Endothelial cell of umbilical vein (primary cell): ENCODE measurements around the gene BRAT1. TPM values are rescaled to one million over a fixed set of nuclear protein-coding genes. Genes with fewer than 3 reads are reported as not detected.

Source experiments
- BruUV-seq: library from RNA; stranded (reverse); fragments of 400-500 nt; replicated peaks from 2 replicates; lab custom pipeline; 2021; lab: Mats Ljungman, UMichigan
- CTCF ChIA-PET: fragments of 300-600, 350-600 bp; sonication (Branson Sonifier 250); formaldehyde crosslinking; loops from one replicate; lab custom pipeline; 2021; ENCODE audit warnings: antibody characterized with exemption, inconsistent platforms; lab: Charles Lee
- POLR2A ChIA-PET: fragments of 300-600, 350-600 bp; sonication (Branson Sonifier 250); formaldehyde crosslinking; loops from one replicate; lab custom pipeline; 2021; ENCODE audit warnings: antibody characterized with exemption, inconsistent platforms; lab: Charles Lee
- DNase-seq: peaks from one replicate; pipeline ENCODE4 v3.0.0-alpha.2; 2011; ENCODE audit warnings: low read depth, low spot score
- FAIRE-seq: peaks from 2 replicates; lab custom pipeline; 2011; peaks lifted over from hg19 to GRCh38; lab: Jason Lieb, UNC
- H2AFZ ChIP-seq: 2 replicates; pipeline ENCODE4 v1.6.0; 2012; ENCODE audit warnings: low read depth, low read length, control low read depth, inconsistent platforms
- H3K27ac ChIP-seq: 2 replicates; pipeline ENCODE4 v1.5.1; 2011; ENCODE audit warnings: low read depth, mild to moderate bottlenecking, control low read depth, low read length, moderate library complexity; ENCODE audit not compliant: insufficient read depth
- H3K27me3 ChIP-seq, 2 experiments: 2 replicates each; pipeline versions ENCODE4 v1.6.0 to v1.6.1; 2011; ENCODE audit warnings: low read length in 2 of 2, mixed read lengths in 1 of 2; ENCODE audit not compliant: control insufficient read depth in 2 of 2, insufficient read depth in 2 of 2
- H3K36me3 ChIP-seq, 2 experiments: 2 replicates in 1 of 2; 3 replicates in 1 of 2; pipeline ENCODE4 v1.5.1; 2011; ENCODE audit warnings: low read length in 2 of 2, mild to moderate bottlenecking in 1 of 2, moderate library complexity in 1 of 2; ENCODE audit not compliant: control insufficient read depth in 2 of 2, insufficient read depth in 2 of 2; ENCODE audit errors: extremely low read depth in 1 of 2
- H3K4me1 ChIP-seq: 3 replicates; pipeline ENCODE4 v1.5.1; 2011; ENCODE audit warnings: mild to moderate bottlenecking, low read length; ENCODE audit not compliant: control insufficient read depth, insufficient read depth; ENCODE audit errors: extremely low read depth
- H3K4me2 ChIP-seq: 2 replicates; pipeline ENCODE4 v1.6.1; 2011; ENCODE audit warnings: low read length, control low read depth, mixed read lengths; ENCODE audit not compliant: insufficient read depth
- H3K4me3 ChIP-seq, 3 experiments: fragments of 200-600 bp in 1 of 3; sonication (generic), shearing (Covaris generic) in 1 of 3; replicated peaks in 1 of 3; 2 replicates each; pipeline ENCODE4 v1.5.1; 2011 to 2016; ENCODE audit warnings: control low read depth in 3 of 3, low read length in 3 of 3, mild to moderate bottlenecking in 2 of 3, inconsistent platforms in 1 of 3, low read depth in 1 of 3, moderate library complexity in 1 of 3; ENCODE audit not compliant: insufficient read depth in 1 of 3
- H3K79me2 ChIP-seq: 2 replicates; pipeline ENCODE4 v1.6.0; 2012; ENCODE audit warnings: low read length, inconsistent platforms; ENCODE audit not compliant: control insufficient read depth, insufficient read depth
- H3K9ac ChIP-seq: replicated peaks from 2 replicates; pipeline ENCODE3; 2011; ENCODE audit warnings: low read length, control low read depth; ENCODE audit not compliant: insufficient read depth; ENCODE audit errors: extremely low read depth
- H3K9me1 ChIP-seq: replicated peaks from 3 replicates; pipeline ENCODE4 v1.6.0; 2011; ENCODE audit warnings: mild to moderate bottlenecking, low read length; ENCODE audit not compliant: control insufficient read depth, insufficient read depth; ENCODE audit errors: extremely low read depth
- H3K9me3 ChIP-seq: replicated peaks from 2 replicates; pipeline ENCODE4 v1.5.1; 2012; ENCODE audit warnings: low read length, inconsistent platforms; ENCODE audit not compliant: control insufficient read depth, insufficient read depth
- H4K20me1 ChIP-seq: replicated peaks from 2 replicates; pipeline ENCODE3; 2011; ENCODE audit warnings: mild to moderate bottlenecking, low read length; ENCODE audit not compliant: control insufficient read depth, insufficient read depth; ENCODE audit errors: extremely low read depth
- EZH2 ChIP-seq: IDR thresholded peaks from 2 replicates; pipeline ENCODE4 v1.6.1; 2012; ENCODE audit warnings: borderline replicate concordance, low read depth, mild to moderate bottlenecking, moderate library complexity, low read length, inconsistent platforms; ENCODE audit not compliant: severe bottlenecking
- FOS ChIP-seq: IDR thresholded peaks from 2 replicates; pipeline ENCODE4 v1.6.1; 2011; ENCODE audit warnings: mild to moderate bottlenecking, low read length, moderate library complexity, borderline replicate concordance; ENCODE audit not compliant: insufficient read depth
- GATA2 ChIP-seq: IDR thresholded peaks from 2 replicates; pipeline ENCODE4 v1.7.0; 2011; ENCODE audit warnings: low read depth, mild to moderate bottlenecking, moderate library complexity, mixed read lengths, low read length; ENCODE audit not compliant: insufficient read length, insufficient read depth
- POLR2A ChIP-seq: IDR thresholded peaks from 2 replicates; pipeline ENCODE4 v1.6.1; 2012; ENCODE audit warnings: low read depth, mild to moderate bottlenecking, control low read depth, low read length
- POLR2AphosphoS5 ChIP-seq: IDR thresholded peaks from 2 replicates; pipeline ENCODE4 v1.6.1; 2012; ENCODE audit warnings: low read depth, mild to moderate bottlenecking, control low read depth, low read length, moderate library complexity; ENCODE audit not compliant: insufficient read depth
- dilution Hi-C: fragments of 300-500 bp; cut with MboI; formaldehyde crosslinking; loops from one replicate; pipeline ENCODE4 v1.15.0; 2019; ENCODE audit warnings: low sequenced_read_pairs; ENCODE audit not compliant: extremely low pct_ligation_motif_present
- intact Hi-C: fragments of 100-400 bp; cut with micrococcal nuclease; formaldehyde crosslinking; loops from one replicate; pipeline ENCODE4 v1.10.0; 2022
- polyA plus RNA-seq, 4 experiments: library from polyadenylated mRNA; depleted of rRNA in 3 of 4; stranded (reverse) in 3 of 4; unstranded in 1 of 4; fragments of >200 nt; gene quantifications; 2 replicates each; pipeline versions ENCODE4 v1.2.1 to v1.2.3, GENCODE V29; 2011 to 2012; ENCODE audit warnings: missing spikeins in 1 of 4
- total RNA-seq: library from RNA; stranded (reverse); gene quantifications from 2 replicates; pipeline ENCODE4 v1.2.3, GENCODE V29; 2021
- TF ChIP-seq, protein P1 (sequence below): IDR thresholded peaks from 2 replicates; pipeline ENCODE4 v1.6.1; 2011; ENCODE audit not compliant: insufficient read depth, insufficient read length
- TF ChIP-seq, protein P2 (sequence below), 2 donors: IDR thresholded peaks; 1 replicate in 1 of 2; 2 replicates in 1 of 2; pipeline ENCODE4 v1.5.1; 2011; ENCODE audit warnings: low read length in 2 of 2, mild to moderate bottlenecking in 2 of 2, moderate library complexity in 2 of 2, control low read depth in 1 of 2, inconsistent platforms in 1 of 2, low read depth in 1 of 2; ENCODE audit not compliant: insufficient read depth in 1 of 2; ENCODE audit errors: extremely low read depth in 1 of 2

BRAT1 gene
- total and polyA plus RNA-seq, 2 donors (not counting 3 experiments of a cell fraction or from before 2014, with no cell fraction given) = 31.1 to 31.6 TPM

DNA sequence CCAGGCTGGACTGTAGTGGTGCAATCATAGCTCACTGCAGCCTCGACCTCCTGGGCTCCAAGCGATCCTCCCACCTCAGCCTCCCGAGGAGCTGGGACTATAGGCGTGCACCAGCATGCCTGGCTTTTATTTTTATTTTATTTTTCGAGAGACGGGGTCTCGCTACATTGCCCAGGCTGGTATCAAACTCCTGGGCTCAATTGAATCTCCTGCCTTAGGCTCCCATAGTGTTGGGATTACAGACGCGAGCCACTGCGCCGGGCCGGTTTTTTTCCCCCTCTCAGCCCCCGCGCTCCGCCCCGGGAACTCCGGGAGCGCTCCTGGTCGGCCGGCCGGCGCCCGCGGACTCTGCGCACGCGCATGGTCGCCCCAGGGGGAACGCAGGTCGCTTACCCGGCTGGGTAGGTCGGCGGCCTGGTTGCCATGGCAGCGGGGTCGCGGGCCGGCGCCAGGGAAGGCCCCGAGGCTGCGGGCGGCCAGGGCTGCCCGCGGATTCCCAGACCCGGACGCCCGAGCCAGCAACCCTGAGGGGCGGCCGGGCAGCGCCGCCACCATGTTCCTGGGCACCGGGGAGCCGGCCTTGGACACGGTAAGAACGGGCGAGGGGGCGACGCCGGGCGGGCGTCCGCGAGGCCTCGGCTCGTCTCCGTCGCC, 3.4 kb upstream of the BRAT1 start, which contains the start of gene IQCE:
TSS of gene IQCE (plus strand) at position 351 of the 654 bp plus-strand sequence. CDS start at position 554, 203 bp downstream.
- dilution Hi-C loops = no loop called here
- Histone ChIP-seq H3K27ac (peak within 1 kb of the TSS; percentile 72), H3K9ac (peak within 1 kb of the TSS; percentile 77)

More for the DNA sequence above, 3.4 kb upstream of the BRAT1 start, which contains the start of gene IQCE:
- Histone ChIP-seq H3K36me3 (no peaks in the 10 kb centered on the region), H3K9me3 (no peaks in the 10 kb centered on the region), H3K27me3 (no peaks in the 10 kb centered on the region), H4K20me1 (no peaks in the 10 kb centered on the region), H3K79me2 (peaks cover 15% of the 10 kb centered on the region), H3K4me3 (peak within 1 kb of the TSS; percentile 73 to 75 (median 74)), H3K9me1 (no peaks in the 10 kb centered on the region), H3K4me1 (peaks cover 12% of the 10 kb centered on the region), H2AFZ (peak within 1 kb of the TSS; percentile 64), H3K4me2 (peak within 1 kb of the TSS; percentile 82)
- FAIRE-seq = peak; percentile 81
- TF ChIP-seq POLR2A (peak; percentile 51), FOS (no peak), GATA2 (no peak), POLR2AphosphoS5 (peak; percentile 57), EZH2 (no peak)
- TF ChIP-seq, protein P1, sequence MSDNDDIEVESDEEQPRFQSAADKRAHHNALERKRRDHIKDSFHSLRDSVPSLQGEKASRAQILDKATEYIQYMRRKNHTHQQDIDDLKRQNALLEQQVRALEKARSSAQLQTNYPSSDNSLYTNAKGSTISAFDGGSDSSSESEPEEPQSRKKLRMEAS = no peak
- TF ChIP-seq, protein P2, sequence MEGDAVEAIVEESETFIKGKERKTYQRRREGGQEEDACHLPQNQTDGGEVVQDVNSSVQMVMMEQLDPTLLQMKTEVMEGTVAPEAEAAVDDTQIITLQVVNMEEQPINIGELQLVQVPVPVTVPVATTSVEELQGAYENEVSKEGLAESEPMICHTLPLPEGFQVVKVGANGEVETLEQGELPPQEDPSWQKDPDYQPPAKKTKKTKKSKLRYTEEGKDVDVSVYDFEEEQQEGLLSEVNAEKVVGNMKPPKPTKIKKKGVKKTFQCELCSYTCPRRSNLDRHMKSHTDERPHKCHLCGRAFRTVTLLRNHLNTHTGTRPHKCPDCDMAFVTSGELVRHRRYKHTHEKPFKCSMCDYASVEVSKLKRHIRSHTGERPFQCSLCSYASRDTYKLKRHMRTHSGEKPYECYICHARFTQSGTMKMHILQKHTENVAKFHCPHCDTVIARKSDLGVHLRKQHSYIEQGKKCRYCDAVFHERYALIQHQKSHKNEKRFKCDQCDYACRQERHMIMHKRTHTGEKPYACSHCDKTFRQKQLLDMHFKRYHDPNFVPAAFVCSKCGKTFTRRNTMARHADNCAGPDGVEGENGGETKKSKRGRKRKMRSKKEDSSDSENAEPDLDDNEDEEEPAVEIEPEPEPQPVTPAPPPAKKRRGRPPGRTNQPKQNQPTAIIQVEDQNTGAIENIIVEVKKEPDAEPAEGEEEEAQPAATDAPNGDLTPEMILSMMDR (IDR thresholded peaks at IDR 0.05; ENCODE audit: extremely low read depth in 1 of 2, insufficient read depth in 1 of 2, low read depth in 1 of 2, low read length in 2 of 2) = no peak
- ChIA-PET POLR2A (no interaction called here), CTCF (interaction anchor here (0.9 to 2.6 kb wide), 3 partner anchors 12 to 123 kb away, joined by 3 to 8 read pairs (median 3); no protein-coding TSS in a partner anchor)
- DNase-seq = peak; percentile 87
- BruUV-seq = no TSS peak
- intact Hi-C loops = loop anchor here (5.0 kb wide), 2 partner anchors 104 to 106 kb away; no protein-coding TSS in a partner anchor
